OCI-LY3 (cell line): Measurements from ENCODE around the gene RPP25L.

Source experiments
- EZH2phosphoT487 ChIP-seq: fragments of 200-600 bp; shearing (Covaris generic); IDR thresholded peaks from 2 replicates; pipeline ENCODE4 v1.6.1; 2018; ENCODE audit warnings: antibody characterized with exemption, mixed run types, low read depth
- TF ChIP-seq, protein P1 (sequence below): fragments of 200-600, 300-600 bp; sonication (generic); IDR thresholded peaks from 2 replicates; pipeline ENCODE4 v1.5.1; 2014; ENCODE audit warnings: antibody characterized with exemption, low read length, low read depth

- TF ChIP-seq, protein P1, sequence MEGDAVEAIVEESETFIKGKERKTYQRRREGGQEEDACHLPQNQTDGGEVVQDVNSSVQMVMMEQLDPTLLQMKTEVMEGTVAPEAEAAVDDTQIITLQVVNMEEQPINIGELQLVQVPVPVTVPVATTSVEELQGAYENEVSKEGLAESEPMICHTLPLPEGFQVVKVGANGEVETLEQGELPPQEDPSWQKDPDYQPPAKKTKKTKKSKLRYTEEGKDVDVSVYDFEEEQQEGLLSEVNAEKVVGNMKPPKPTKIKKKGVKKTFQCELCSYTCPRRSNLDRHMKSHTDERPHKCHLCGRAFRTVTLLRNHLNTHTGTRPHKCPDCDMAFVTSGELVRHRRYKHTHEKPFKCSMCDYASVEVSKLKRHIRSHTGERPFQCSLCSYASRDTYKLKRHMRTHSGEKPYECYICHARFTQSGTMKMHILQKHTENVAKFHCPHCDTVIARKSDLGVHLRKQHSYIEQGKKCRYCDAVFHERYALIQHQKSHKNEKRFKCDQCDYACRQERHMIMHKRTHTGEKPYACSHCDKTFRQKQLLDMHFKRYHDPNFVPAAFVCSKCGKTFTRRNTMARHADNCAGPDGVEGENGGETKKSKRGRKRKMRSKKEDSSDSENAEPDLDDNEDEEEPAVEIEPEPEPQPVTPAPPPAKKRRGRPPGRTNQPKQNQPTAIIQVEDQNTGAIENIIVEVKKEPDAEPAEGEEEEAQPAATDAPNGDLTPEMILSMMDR, result no peak
- no peak for TF ChIP-seq EZH2phosphoT487
These were observed at the start of gene RPP25L for GRCh38 chr9:34611811-34612787.
